Endothelial cell (in vitro differentiated cells): Measurements from ENCODE around the gene RNF227. TPM values are rescaled to one million over a fixed set of nuclear protein-coding genes. Genes with fewer than 3 reads are reported as not detected.
A peak's percentile ranks its signal among the peaks of the same experiment; 100 is the strongest.
"Not testable (repeated sequence)": the region's sequence is repeated elsewhere in the genome, so short reads cannot be mapped to it uniquely, and the experiment has no call there.

Source experiments
- DNase-seq: peaks from one replicate; pipeline ENCODE4 v3.0.0; 2021; ENCODE audit warnings: low spot score
- H3K27ac Mint-ChIP-seq: one replicate; pipeline ENCODE4 v1.8.0; 2021; ENCODE audit warnings: mixed read lengths, inconsistent platforms; ENCODE audit not compliant: unreplicated experiment
- H3K27me3 Mint-ChIP-seq: one replicate; pipeline ENCODE4 v1.8.0; 2021; ENCODE audit warnings: mild to moderate bottlenecking, moderate library complexity, mixed read lengths, inconsistent platforms; ENCODE audit not compliant: unreplicated experiment
- H3K36me3 Mint-ChIP-seq: one replicate; pipeline ENCODE4 v1.8.0; 2021; ENCODE audit warnings: mild to moderate bottlenecking, low read depth, mixed read lengths, inconsistent platforms; ENCODE audit not compliant: unreplicated experiment
- H3K4me1 Mint-ChIP-seq: one replicate; pipeline ENCODE4 v1.8.0; 2021; ENCODE audit warnings: mild to moderate bottlenecking, mixed read lengths, inconsistent platforms; ENCODE audit not compliant: unreplicated experiment
- H3K4me3 Mint-ChIP-seq: one replicate; pipeline ENCODE4 v1.8.0; 2021; ENCODE audit warnings: mild to moderate bottlenecking, mixed read lengths, inconsistent platforms; ENCODE audit not compliant: unreplicated experiment
- H3K9me3 Mint-ChIP-seq: one replicate; pipeline ENCODE4 v1.8.0; 2021; ENCODE audit warnings: mixed read lengths, inconsistent platforms; ENCODE audit not compliant: unreplicated experiment
- total RNA-seq: library from RNA; stranded (reverse); fragmentation: NEBNext Ultra II Directional; extraction: Animal tissue kit (Norgen Biotek cat#: 25700); gene quantifications from one replicate; pipeline ENCODE4 v1.2.1, GENCODE V29; 2021; ENCODE audit not compliant: unreplicated experiment
- TF ChIP-seq, protein P1 (sequence below): fragments of 200-600 bp; sonication (generic); IDR thresholded peaks from one replicate; pipeline ENCODE4 v1.5.0; 2021; ENCODE audit warnings: antibody characterized with exemption; ENCODE audit not compliant: unreplicated experiment

The RNF227 gene
- total RNA-seq, 1 donor from 2014 or later: 0.77 TPM

DNA sequence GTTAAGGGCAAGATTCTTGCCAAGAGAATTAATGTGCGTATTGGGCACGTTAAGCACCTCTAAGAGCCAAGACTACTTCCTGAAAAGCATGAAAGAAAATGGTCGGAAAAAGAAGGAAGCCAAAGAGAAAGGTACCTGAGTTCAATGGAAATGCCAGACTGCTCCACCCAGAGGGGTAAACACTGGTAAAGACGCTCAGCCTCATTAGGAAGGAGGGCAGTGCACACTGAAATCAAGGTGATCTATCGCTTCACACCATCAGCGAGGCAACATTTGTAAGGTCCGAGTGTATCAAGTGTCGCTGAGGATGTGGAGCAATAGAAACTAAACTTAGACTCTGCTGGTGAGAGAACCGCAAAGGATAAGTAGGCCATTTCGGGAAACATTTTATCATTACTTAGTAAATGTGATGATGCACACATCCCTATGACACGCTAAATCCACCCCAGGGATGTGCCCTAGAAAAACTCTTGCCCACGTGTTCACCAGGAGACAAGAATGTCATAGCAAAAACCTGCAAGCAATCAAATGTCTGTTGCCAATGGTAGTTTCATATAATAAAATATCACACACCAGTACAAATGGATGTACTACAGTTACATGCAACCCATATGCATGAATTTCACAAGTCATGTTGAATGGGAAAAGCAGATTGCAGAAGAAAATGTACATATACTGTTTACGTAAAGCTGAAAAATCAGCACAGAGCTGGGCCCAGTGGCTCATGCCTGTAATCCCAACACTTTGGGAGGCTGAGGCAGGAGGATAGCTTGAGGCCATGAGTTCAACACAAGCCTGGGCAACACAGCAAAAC, 39.5 kb upstream of the RNF227 start:
- H3K27me3 Mint-ChIP-seq: peaks cover 1% of the 10 kb centered on the region
- H3K27ac Mint-ChIP-seq: no peak overlapping the region
- DNase-seq: no peak
- TF ChIP-seq, protein P1, sequence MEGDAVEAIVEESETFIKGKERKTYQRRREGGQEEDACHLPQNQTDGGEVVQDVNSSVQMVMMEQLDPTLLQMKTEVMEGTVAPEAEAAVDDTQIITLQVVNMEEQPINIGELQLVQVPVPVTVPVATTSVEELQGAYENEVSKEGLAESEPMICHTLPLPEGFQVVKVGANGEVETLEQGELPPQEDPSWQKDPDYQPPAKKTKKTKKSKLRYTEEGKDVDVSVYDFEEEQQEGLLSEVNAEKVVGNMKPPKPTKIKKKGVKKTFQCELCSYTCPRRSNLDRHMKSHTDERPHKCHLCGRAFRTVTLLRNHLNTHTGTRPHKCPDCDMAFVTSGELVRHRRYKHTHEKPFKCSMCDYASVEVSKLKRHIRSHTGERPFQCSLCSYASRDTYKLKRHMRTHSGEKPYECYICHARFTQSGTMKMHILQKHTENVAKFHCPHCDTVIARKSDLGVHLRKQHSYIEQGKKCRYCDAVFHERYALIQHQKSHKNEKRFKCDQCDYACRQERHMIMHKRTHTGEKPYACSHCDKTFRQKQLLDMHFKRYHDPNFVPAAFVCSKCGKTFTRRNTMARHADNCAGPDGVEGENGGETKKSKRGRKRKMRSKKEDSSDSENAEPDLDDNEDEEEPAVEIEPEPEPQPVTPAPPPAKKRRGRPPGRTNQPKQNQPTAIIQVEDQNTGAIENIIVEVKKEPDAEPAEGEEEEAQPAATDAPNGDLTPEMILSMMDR: no peak
- H3K4me3 Mint-ChIP-seq: no peak overlapping the region
- H3K4me1 Mint-ChIP-seq: peaks cover 6% of the 10 kb centered on the region
- H3K9me3 Mint-ChIP-seq: no peaks in the 10 kb centered on the region
- peaks cover 3% of the 10 kb centered on the region for H3K36me3 Mint-ChIP-seq

DNA sequence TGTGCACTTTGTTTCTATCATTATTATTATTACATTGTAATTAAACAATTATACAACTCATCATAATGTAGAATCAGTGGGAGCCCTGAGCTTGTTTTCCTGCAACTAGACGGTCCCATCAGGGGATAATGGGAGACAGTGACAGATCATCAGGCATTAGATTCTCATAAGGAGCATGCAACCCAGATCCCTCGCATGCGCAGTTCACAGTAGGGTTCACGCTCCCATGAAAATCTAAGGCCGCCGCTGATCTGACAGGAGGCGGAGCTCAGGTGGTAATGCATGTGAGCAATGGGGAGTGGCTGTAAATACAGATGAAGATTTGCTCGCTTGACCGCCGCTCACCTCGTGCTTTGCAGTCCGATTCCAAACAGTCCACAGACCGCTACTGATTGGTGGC, 37.2 kb upstream of the RNF227 start:
- not testable (repeated sequence) for H3K4me1 Mint-ChIP-seq, H3K4me3 Mint-ChIP-seq, DNase-seq, H3K9me3 Mint-ChIP-seq, H3K27ac Mint-ChIP-seq, H3K27me3 Mint-ChIP-seq
- peaks cover 22% of the 10 kb centered on the region for H3K36me3 Mint-ChIP-seq

DNA sequence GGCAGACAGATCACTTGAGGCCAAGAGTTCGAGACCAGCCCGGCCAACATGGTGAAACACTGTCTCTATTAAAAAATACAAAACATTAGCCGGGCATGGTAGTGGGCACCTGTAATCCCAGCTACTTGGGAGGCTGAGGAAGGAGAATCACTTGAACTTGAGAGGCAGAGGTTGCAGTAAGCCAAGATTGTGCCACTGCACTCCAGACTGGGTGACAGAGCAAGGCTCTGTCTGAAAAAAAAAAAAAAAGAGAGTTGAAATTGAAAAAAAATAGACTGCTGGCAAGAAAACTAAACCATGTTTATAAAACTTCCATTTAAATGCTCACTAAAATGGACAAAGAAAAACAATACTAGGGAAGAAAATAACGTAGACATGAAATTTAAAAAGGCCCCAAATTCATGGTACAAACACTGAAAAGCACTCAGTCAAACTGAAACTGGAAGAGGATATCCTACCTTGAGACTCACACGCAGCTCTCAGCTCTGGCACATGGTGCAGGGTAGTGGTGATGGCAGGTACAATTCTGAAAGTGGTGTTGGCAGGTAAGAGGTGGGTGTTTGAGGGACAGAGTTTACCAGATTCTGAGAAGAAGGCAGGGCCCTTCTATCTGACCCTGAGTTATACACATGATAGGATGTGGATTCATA, 35.2 kb upstream of the RNF227 start:
- Mint-ChIP-seq H3K27ac (no peak overlapping the region), H3K27me3 (no peaks in the 10 kb centered on the region), H3K9me3 (no peaks in the 10 kb centered on the region), H3K4me3 (peak overlapping the region; percentile 16), H3K36me3 (peaks cover 38% of the 10 kb centered on the region), H3K4me1 (no peaks in the 10 kb centered on the region)
- DNase-seq: no peak
- TF ChIP-seq, protein P1: no peak

DNA sequence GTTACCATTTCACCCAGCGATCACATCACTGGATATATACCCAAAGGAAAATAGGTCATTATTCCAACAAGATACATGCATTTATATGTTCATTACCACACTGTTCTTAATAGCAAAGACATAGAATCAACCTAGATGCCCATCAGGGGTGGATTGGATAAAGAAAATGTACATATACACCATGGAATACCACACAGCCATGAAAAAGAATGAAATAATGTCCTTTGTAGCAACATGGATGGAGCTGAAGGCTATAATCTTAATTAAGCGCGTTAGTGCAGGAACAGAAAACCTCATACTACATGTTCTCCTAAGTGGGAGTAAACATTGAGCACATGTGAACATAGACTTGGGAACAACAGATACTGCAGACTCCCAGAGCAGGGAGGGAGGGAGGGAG, 34.5 kb upstream of the RNF227 start:
- H3K4me1 Mint-ChIP-seq: no peaks in the 10 kb centered on the region
- H3K27ac Mint-ChIP-seq: no peak overlapping the region
- DNase-seq: no peak
- H3K36me3 Mint-ChIP-seq: peaks cover 42% of the 10 kb centered on the region
- H3K9me3 Mint-ChIP-seq: no peaks in the 10 kb centered on the region
- no peaks in the 10 kb centered on the region for H3K27me3 Mint-ChIP-seq
- TF ChIP-seq, protein P1: no peak
- H3K4me3 Mint-ChIP-seq: no peak overlapping the region

DNA sequence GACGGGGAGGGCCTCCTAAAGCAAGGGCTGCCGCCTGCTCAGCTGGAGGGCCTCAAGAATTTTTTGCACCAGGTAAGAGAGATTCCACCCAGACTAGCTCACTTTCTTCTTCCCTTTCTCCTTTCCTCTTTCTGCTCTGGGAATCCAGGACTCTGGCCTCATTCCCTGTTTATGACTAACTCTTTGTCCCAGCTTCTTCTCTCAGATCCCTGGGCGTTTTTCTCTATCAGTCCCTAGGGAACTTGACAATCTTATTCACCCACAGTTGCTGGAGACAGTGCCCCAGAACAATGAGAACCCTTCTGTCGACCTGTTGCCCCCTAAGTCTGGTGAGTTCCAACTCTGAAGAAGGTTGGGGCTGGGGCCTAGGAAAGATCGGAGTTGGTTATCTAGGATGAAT, 31.6 kb upstream of the RNF227 start:
- Mint-ChIP-seq H3K4me1 (no peaks in the 10 kb centered on the region), H3K4me3 (peak overlapping the region; percentile 8), H3K27me3 (peaks cover 2% of the 10 kb centered on the region), H3K27ac (no peak overlapping the region), H3K9me3 (no peaks in the 10 kb centered on the region), H3K36me3 (peaks cover 54% of the 10 kb centered on the region)
- no peak for DNase-seq
- TF ChIP-seq, protein P1: no peak
